ENCODE results near the gene RFX7. TPM values are rescaled to one million over a fixed set of nuclear protein-coding genes. Genes with fewer than 3 reads are reported as not detected.

The RFX7 gene
- total RNA-seq, 2 experiments from 2014 or later, result 29.4 to 30.5 TPM

DNA sequence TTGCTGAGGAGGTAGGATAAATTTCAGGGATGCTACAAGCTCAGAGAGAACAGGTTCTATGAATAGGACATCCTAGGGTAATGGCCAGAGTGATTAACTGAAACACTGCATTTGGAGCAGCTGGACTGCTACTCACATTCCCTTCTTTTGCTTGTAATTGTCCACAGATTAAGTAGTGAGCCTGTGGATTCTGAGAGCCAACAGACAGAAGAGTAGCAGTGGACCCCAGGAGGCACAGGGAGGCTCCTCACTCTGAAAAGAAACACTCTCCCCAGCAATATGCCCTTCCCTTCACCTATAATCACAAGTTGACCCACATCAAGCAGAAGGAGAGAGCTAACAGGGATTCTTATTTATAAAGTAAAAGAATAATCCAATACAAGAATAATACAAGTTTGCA lies 10.6 kb upstream of the RFX7 start:
- DNase-seq (no peak), ATAC-seq (no peak)
- Mint-ChIP-seq H3K4me3 (no peak overlapping the region), H3K27ac (no peak overlapping the region), H3K4me1 (ENCODE audit: low read depth) (no peaks in the 10 kb centered on the region), H3K9me3 (peaks cover 5% of the 10 kb centered on the region), H3K27me3 (peaks cover 15% of the 10 kb centered on the region), H3K36me3 (ENCODE audit: low read depth) (no peaks in the 10 kb centered on the region)
- ChIA-PET CTCF (interaction anchor here (0.6 kb wide), 1 partner anchor 174 kb away, joined by 3 read pairs; no protein-coding TSS in a partner anchor), POLR2A (no interaction called here)
- TF ChIP-seq, protein P1, sequence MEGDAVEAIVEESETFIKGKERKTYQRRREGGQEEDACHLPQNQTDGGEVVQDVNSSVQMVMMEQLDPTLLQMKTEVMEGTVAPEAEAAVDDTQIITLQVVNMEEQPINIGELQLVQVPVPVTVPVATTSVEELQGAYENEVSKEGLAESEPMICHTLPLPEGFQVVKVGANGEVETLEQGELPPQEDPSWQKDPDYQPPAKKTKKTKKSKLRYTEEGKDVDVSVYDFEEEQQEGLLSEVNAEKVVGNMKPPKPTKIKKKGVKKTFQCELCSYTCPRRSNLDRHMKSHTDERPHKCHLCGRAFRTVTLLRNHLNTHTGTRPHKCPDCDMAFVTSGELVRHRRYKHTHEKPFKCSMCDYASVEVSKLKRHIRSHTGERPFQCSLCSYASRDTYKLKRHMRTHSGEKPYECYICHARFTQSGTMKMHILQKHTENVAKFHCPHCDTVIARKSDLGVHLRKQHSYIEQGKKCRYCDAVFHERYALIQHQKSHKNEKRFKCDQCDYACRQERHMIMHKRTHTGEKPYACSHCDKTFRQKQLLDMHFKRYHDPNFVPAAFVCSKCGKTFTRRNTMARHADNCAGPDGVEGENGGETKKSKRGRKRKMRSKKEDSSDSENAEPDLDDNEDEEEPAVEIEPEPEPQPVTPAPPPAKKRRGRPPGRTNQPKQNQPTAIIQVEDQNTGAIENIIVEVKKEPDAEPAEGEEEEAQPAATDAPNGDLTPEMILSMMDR (IDR thresholded peaks at IDR 0.05), result no peak
- intact Hi-C loops (cut with micrococcal nuclease), result no loop called here

DNA sequence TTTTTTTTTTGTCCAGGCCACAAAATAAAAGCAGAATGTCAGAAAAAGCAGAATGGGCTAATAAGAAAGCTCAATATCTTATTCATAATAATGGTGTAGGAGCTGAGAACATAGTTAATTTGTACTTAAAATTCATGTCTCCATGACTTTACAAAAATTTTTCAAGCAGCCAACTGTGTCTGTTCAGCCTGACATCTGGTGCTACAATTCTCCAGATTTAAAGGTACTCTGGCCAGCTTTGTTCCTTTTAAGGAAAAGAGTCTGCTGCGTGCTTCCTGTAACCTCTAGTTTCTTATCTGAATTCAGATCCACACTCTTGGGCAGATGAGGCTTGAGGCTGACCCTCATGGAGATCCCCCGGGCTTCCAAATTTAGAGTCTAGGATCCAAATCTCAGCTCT lies 8.7 kb upstream of the RFX7 start:
- H3K36me3 Mint-ChIP-seq (ENCODE audit: low read depth), result no peaks in the 10 kb centered on the region
- intact Hi-C loops (cut with micrococcal nuclease), result no loop called here
- no peak overlapping the region for H3K4me3 Mint-ChIP-seq
- H3K27me3 Mint-ChIP-seq, result peaks cover 12% of the 10 kb centered on the region
- no peak overlapping the region for H3K27ac Mint-ChIP-seq
- ChIA-PET POLR2A (interaction anchor here (0.6 kb wide), 1 partner anchor 23 kb away, joined by 3 read pairs; no protein-coding TSS in a partner anchor), CTCF (interaction anchor here (4.0 kb wide), 1 partner anchor 176 kb away, joined by 28 read pairs; no protein-coding TSS in a partner anchor)
- ATAC-seq, result no peak
- DNase-seq, result no peak
- H3K4me1 Mint-ChIP-seq (ENCODE audit: low read depth), result no peaks in the 10 kb centered on the region
- H3K9me3 Mint-ChIP-seq, result no peaks in the 10 kb centered on the region
- TF ChIP-seq, protein P1 (IDR thresholded peaks at IDR 0.05), result no peak

DNA sequence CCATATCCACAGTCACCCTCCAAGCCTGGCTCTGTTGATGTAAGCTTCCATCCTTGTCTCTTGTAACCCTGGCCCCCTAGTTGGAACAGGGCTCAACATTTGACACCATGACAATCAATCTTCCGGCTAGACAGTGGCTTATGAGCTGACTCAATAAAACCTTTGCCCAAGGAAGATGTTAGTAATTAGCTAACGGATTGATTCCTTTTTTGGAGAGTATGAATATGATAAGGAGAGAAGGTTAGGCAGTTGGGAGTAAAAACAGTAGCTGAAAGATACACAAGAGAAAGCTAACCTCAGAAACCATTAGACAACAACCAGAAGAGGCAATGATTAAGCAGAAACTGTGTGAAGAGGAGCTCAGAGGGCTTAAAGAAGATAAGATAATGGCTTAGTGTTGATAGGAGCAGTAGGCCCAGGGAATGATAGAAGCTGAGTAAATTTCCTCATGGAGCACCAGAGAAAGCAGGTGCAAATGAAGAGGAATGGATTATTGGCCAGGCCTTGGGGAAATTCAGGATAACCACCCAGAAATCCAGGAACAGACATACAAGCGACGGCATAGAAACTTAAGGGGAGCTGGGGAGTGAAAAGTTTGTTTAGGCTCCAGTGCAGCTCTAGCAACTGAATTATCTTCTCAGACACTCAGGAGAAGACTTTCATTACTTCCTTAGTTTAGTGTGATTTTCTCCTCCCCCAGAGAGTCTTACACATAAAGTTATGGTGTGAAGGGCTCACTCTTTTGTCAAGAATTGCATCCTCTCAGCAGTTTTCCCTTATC lies 7.8 kb upstream of the RFX7 start:
- TF ChIP-seq, protein P1 (IDR thresholded peaks at IDR 0.05), result no peak
- intact Hi-C loops (cut with micrococcal nuclease), result no loop called here
- Mint-ChIP-seq H3K27me3 (peaks cover 9% of the 10 kb centered on the region), H3K36me3 (ENCODE audit: low read depth) (no peaks in the 10 kb centered on the region), H3K27ac (no peak overlapping the region), H3K4me1 (ENCODE audit: low read depth) (no peaks in the 10 kb centered on the region), H3K9me3 (no peaks in the 10 kb centered on the region), H3K4me3 (no peak overlapping the region)
- ATAC-seq (no peak), DNase-seq (no peak)
- ChIA-PET CTCF (interaction anchor here (4.0 kb wide), 1 partner anchor 176 kb away, joined by 28 read pairs; no protein-coding TSS in a partner anchor), POLR2A (interaction anchor here (0.6 kb wide), 1 partner anchor 24 kb away, joined by 3 read pairs; no protein-coding TSS in a partner anchor)

DNA sequence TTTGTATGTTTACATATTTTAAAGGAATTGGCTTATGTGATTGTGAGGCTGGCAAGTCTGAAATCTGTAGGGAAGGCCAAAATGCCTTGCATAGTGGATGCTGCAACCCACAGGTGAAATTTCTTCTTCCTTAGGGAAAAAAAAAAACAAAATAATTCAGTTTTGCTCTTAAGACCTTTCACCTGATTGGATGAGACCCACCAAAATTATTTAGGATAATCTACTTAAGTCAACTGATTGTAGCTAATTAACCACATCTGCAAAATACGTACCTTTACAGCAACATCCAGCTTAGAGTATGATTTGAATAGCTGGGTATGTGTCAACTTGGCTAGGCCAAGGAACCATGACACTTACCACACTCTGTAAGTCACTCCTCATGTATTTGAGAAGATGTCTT lies 6.9 kb upstream of the RFX7 start:
- H3K4me3 Mint-ChIP-seq, result no peak overlapping the region

More for the DNA sequence above, 6.9 kb upstream of the RFX7 start:
- TF ChIP-seq, protein P1 (IDR thresholded peaks at IDR 0.05), result no peak
- Mint-ChIP-seq H3K4me1 (ENCODE audit: low read depth) (peaks cover 7% of the 10 kb centered on the region), H3K9me3 (no peaks in the 10 kb centered on the region), H3K36me3 (ENCODE audit: low read depth) (no peaks in the 10 kb centered on the region), H3K27ac (no peak overlapping the region), H3K27me3 (peaks cover 8% of the 10 kb centered on the region)
- POLR2A ChIA-PET, result no interaction called here
- DNase-seq (no peak), ATAC-seq (no peak)
- CTCF ChIA-PET, result interaction anchor here (0.8 to 4.0 kb wide), 3 partner anchors 9 to 177 kb away, joined by 3 to 28 read pairs (median 5); no protein-coding TSS in a partner anchor
- intact Hi-C loops (cut with micrococcal nuclease), result no loop called here

Measured in activated CD8-positive, alpha-beta T cell treated with anti-CD3 and anti-CD28 coated beads for 36 hours (primary cell).